ENCODE measurements around the gene ZNF580. TPM values are rescaled to one million over a fixed set of nuclear protein-coding genes. Genes with fewer than 3 reads are reported as not detected.
A peak's percentile ranks its signal among the peaks of the same experiment; 100 is the strongest.

Gene ZNF580
- total RNA-seq, 1 experiment from 2014 or later, result 38.5 TPM

GRCh38 chr19:55684946-55685681 is 44.3 kb downstream of the ZNF580 start:
- Histone ChIP-seq H3K9me3 (no peaks in the 10 kb centered on the region), H3K4me3 (ENCODE audit: low read depth, low read length) (no peak overlapping the region), H3K27me3 (replicated peaks; ENCODE audit: control insufficient read depth, insufficient read depth, low read length) (no peaks in the 10 kb centered on the region), H3K4me1 (peaks cover 57% of the 10 kb centered on the region), H3K36me3 (ENCODE audit: control insufficient read depth, insufficient read depth, low read length) (peaks cover 10% of the 10 kb centered on the region)
- no peaks in the 10 kb centered on the region for H3K9me3 Mint-ChIP-seq (ENCODE audit: unreplicated experiment)
- no peaks in the 10 kb centered on the region for H3K27me3 Mint-ChIP-seq (ENCODE audit: insufficient read depth, unreplicated experiment)
- H3K27ac Mint-ChIP-seq (ENCODE audit: unreplicated experiment), result peak overlapping the region; percentile 94
- H3K4me3 Mint-ChIP-seq (ENCODE audit: unreplicated experiment), result no peak overlapping the region
- ChIA-PET CTCF (interaction anchor here (1.7 kb wide), 1 partner anchor 14 kb away, joined by 8 read pairs; no protein-coding TSS in a partner anchor), POLR2A (no interaction called here)
- H3K36me3 Mint-ChIP-seq (ENCODE audit: insufficient read depth, unreplicated experiment), result peaks cover 85% of the 10 kb centered on the region
- DNase-seq, result no peak
- no TSS peak for BruUV-seq (replicated peaks)
- peaks cover 46% of the 10 kb centered on the region for H3K4me1 Mint-ChIP-seq (ENCODE audit: low read depth, unreplicated experiment)
- intact Hi-C loops (cut with micrococcal nuclease; ENCODE audit: unreplicated experiment), result loop anchor here (1.0 kb wide), 1 partner anchor 17 kb away; no protein-coding TSS in a partner anchor
- TF ChIP-seq CTCF (IDR thresholded peaks at IDR 0.05; ENCODE audit: insufficient read depth in 1 of 2, low read depth in 1 of 2, low read length in 1 of 2, severe bottlenecking in 1 of 2, unreplicated experiment in 1 of 2), result no peak

GRCh38 chr19:55685776-55686175 is 45.0 kb downstream of the ZNF580 start:
- intact Hi-C loops (cut with micrococcal nuclease; ENCODE audit: unreplicated experiment), result no loop called here
- no peak for DNase-seq
- H3K9me3 ChIP-seq, result no peaks in the 10 kb centered on the region
- peaks cover 57% of the 10 kb centered on the region for H3K4me1 ChIP-seq
- Mint-ChIP-seq H3K27ac (ENCODE audit: unreplicated experiment) (peak overlapping the region; percentile 94), H3K4me3 (ENCODE audit: unreplicated experiment) (no peak overlapping the region), H3K9me3 (ENCODE audit: unreplicated experiment) (no peaks in the 10 kb centered on the region), H3K36me3 (ENCODE audit: insufficient read depth, unreplicated experiment) (peaks cover 86% of the 10 kb centered on the region), H3K4me1 (ENCODE audit: low read depth, unreplicated experiment) (peaks cover 46% of the 10 kb centered on the region), H3K27me3 (ENCODE audit: insufficient read depth, unreplicated experiment) (no peaks in the 10 kb centered on the region)
- CTCF ChIA-PET, result no interaction called here
- peaks cover 10% of the 10 kb centered on the region for H3K36me3 ChIP-seq (ENCODE audit: control insufficient read depth, insufficient read depth, low read length)
- H3K4me3 ChIP-seq (ENCODE audit: low read depth, low read length), result no peak overlapping the region
- no peak for TF ChIP-seq CTCF (IDR thresholded peaks at IDR 0.05; ENCODE audit: insufficient read depth in 1 of 2, low read depth in 1 of 2, low read length in 1 of 2, severe bottlenecking in 1 of 2, unreplicated experiment in 1 of 2)
- H3K27me3 ChIP-seq (replicated peaks; ENCODE audit: control insufficient read depth, insufficient read depth, low read length), result no peaks in the 10 kb centered on the region
- POLR2A ChIA-PET, result no interaction called here
- no TSS peak for BruUV-seq (replicated peaks)

GRCh38 chr19:55686311-55687050 is 45.7 kb downstream of the ZNF580 start:
- no peak for DNase-seq
- TF ChIP-seq CTCF (IDR thresholded peaks at IDR 0.05; ENCODE audit: insufficient read depth in 1 of 2, low read depth in 1 of 2, low read length in 1 of 2, severe bottlenecking in 1 of 2, unreplicated experiment in 1 of 2), result no peak
- H3K9me3 ChIP-seq, result no peaks in the 10 kb centered on the region
- ChIA-PET POLR2A (no interaction called here), CTCF (no interaction called here)
- peaks cover 46% of the 10 kb centered on the region for H3K4me1 Mint-ChIP-seq (ENCODE audit: low read depth, unreplicated experiment)
- BruUV-seq (replicated peaks), result no TSS peak
- H3K4me1 ChIP-seq, result peaks cover 57% of the 10 kb centered on the region
- no peaks in the 10 kb centered on the region for H3K27me3 Mint-ChIP-seq (ENCODE audit: insufficient read depth, unreplicated experiment)
- no peak overlapping the region for H3K4me3 Mint-ChIP-seq (ENCODE audit: unreplicated experiment)
- peak overlapping the region; percentile 94 for H3K27ac Mint-ChIP-seq (ENCODE audit: unreplicated experiment)
- intact Hi-C loops (cut with micrococcal nuclease; ENCODE audit: unreplicated experiment), result no loop called here
- H3K4me3 ChIP-seq (ENCODE audit: low read depth, low read length), result no peak overlapping the region
- H3K36me3 Mint-ChIP-seq (ENCODE audit: insufficient read depth, unreplicated experiment), result peaks cover 86% of the 10 kb centered on the region
- H3K9me3 Mint-ChIP-seq (ENCODE audit: unreplicated experiment), result no peaks in the 10 kb centered on the region
- peaks cover 10% of the 10 kb centered on the region for H3K36me3 ChIP-seq (ENCODE audit: control insufficient read depth, insufficient read depth, low read length)
- H3K27me3 ChIP-seq (replicated peaks; ENCODE audit: control insufficient read depth, insufficient read depth, low read length), result no peaks in the 10 kb centered on the region

Measured in Caco-2 (cell line).